Hepatocyte (in vitro differentiated cells): Measurements from ENCODE around the gene UCHL5. TPM values are rescaled to one million over a fixed set of nuclear protein-coding genes. Genes with fewer than 3 reads are reported as not detected.
"Not testable (repeated sequence)": the region's sequence is repeated elsewhere in the genome, so short reads cannot be mapped to it uniquely, and the experiment has no call there.

ENCODE experiments used
- DNase-seq: peaks from one replicate; pipeline ENCODE4 v3.0.0-alpha.2; 2016; ENCODE audit warnings: low spot score
- H2AFZ ChIP-seq: fragments of 200-600 bp; sonication (generic); 2 replicates; pipeline ENCODE4 v1.6.0; 2016; ENCODE audit warnings: antibody characterized with exemption, mild to moderate bottlenecking
- H3K27ac ChIP-seq: fragments of 200-600 bp; sonication (generic); 2 replicates; pipeline ENCODE4 v1.5.1; 2016; ENCODE audit warnings: mild to moderate bottlenecking
- H3K27me3 ChIP-seq: fragments of 200-600 bp; sonication (generic); 2 replicates; pipeline ENCODE4 v1.6.1; 2016
- H3K36me3 ChIP-seq: fragments of 200-600 bp; sonication (generic); replicated peaks from 2 replicates; pipeline ENCODE4 v1.5.1; 2016; ENCODE audit warnings: low read depth; ENCODE audit not compliant: insufficient read depth
- H3K4me1 ChIP-seq: fragments of 200-600 bp; sonication (generic); 2 replicates; pipeline ENCODE4 v1.5.1; 2016; ENCODE audit warnings: mild to moderate bottlenecking, moderate library complexity; ENCODE audit not compliant: insufficient read depth
- H3K4me2 ChIP-seq: fragments of 200-600 bp; sonication (generic); 2 replicates; pipeline ENCODE4 v1.6.0; 2016
- H3K4me3 ChIP-seq: fragments of 200-600 bp; sonication (generic); 2 replicates; pipeline ENCODE4 v1.5.1; 2016; ENCODE audit warnings: mild to moderate bottlenecking
- H3K79me2 ChIP-seq: fragments of 200-600 bp; sonication (generic); 2 replicates; pipeline ENCODE4 v1.6.0; 2017; ENCODE audit warnings: mild to moderate bottlenecking
- H3K9me2 ChIP-seq: fragments of 200-600 bp; sonication (generic); replicated peaks from 2 replicates; pipeline ENCODE4 v1.6.0; 2017; ENCODE audit warnings: mild to moderate bottlenecking; ENCODE audit not compliant: insufficient read depth
- H3K9me3 ChIP-seq: fragments of 200-600 bp; sonication (generic); 2 replicates; pipeline ENCODE4 v1.5.1; 2016; ENCODE audit warnings: low read depth, mild to moderate bottlenecking
- H4K20me1 ChIP-seq: fragments of 200-600 bp; sonication (generic); 2 replicates; pipeline ENCODE4 v1.6.0; 2016; ENCODE audit warnings: mild to moderate bottlenecking; ENCODE audit not compliant: insufficient read depth, poor library complexity, severe bottlenecking
- CTCF ChIP-seq: fragments of 200-600 bp; sonication (generic); IDR thresholded peaks from 2 replicates; pipeline ENCODE4 v1.5.1; 2016; ENCODE audit warnings: antibody characterized with exemption, mild to moderate bottlenecking; ENCODE audit not compliant: poor library complexity
- EZH2 ChIP-seq: fragments of 200-600 bp; sonication (generic); IDR thresholded peaks from 2 replicates; pipeline ENCODE4 v1.6.1; 2016; ENCODE audit warnings: antibody characterized with exemption, mild to moderate bottlenecking, borderline replicate concordance
- EZH2phosphoT487 ChIP-seq: fragments of 200-600 bp; sonication (generic); IDR thresholded peaks from one replicate; pipeline ENCODE4 v1.6.1; 2018; ENCODE audit warnings: antibody characterized with exemption, mild to moderate bottlenecking, low read depth, moderate library complexity; ENCODE audit not compliant: unreplicated experiment, severe bottlenecking
- WGBS: methylation state at CpG from one replicate; pipeline ENCODE4 v1.1.6; 2016; ENCODE audit warnings: low lambda C conversion rate; ENCODE audit errors: missing lambda C conversion rate; 5-methylcytosine and 5-hydroxymethylcytosine counted together
- polyA plus RNA-seq: library from polyadenylated mRNA; unstranded; fragments of >200 nt; fragmentation: Nextera tagmentation; extraction: Ambion mirVana; gene quantifications from 2 replicates; pipeline ENCODE4 v1.2.1, GENCODE V29; 2016
- total RNA-seq: library from RNA; depleted of rRNA; stranded (reverse); fragments of >200 nt; gene quantifications from 2 replicates; pipeline ENCODE4 v1.2.3, GENCODE V29; 2014

Gene UCHL5
- total and polyA plus RNA-seq, 2 experiments from 2014 or later = 34.9 to 36.6 TPM

- Histone ChIP-seq H3K4me1 (no peaks in the 10 kb centered on the region), H3K79me2 (no peaks in the 10 kb centered on the region), H3K9me3 (no peaks in the 10 kb centered on the region), H2AFZ (no peak overlapping the region), H3K4me3 (no peak overlapping the region), H4K20me1 (no peaks in the 10 kb centered on the region), H3K27me3 (no peaks in the 10 kb centered on the region), H3K4me2 (no peak overlapping the region), H3K9me2 (no peaks in the 10 kb centered on the region), H3K36me3 (no peaks in the 10 kb centered on the region), H3K27ac (no peak overlapping the region)
- TF ChIP-seq EZH2phosphoT487 (no peak), EZH2 (no peak), CTCF (no peak)
- WGBS = 84% methylated on average over 10 of the region's 10 CpGs
- no peak for DNase-seq
Observed at GRCh38 chr1:192993426-192994085, 65.6 kb downstream of the UCHL5 start.

- H3K4me1 ChIP-seq, DNase-seq, H4K20me1 ChIP-seq, H3K9me2 ChIP-seq, H3K4me2 ChIP-seq, H2AFZ ChIP-seq, H3K4me3 ChIP-seq, H3K79me2 ChIP-seq, H3K36me3 ChIP-seq, H3K9me3 ChIP-seq, H3K27me3 ChIP-seq, H3K27ac ChIP-seq: not testable (repeated sequence)
- WGBS = 97% methylated on average over 38 of the region's 38 CpGs
Observed at GRCh38 chr1:192986748-192987334, 72.3 kb downstream of the UCHL5 start.

GRCh38 chr1:192986110-192986747, 72.9 kb downstream of the UCHL5 start:
- H3K27ac ChIP-seq = no peak overlapping the region
- no peaks in the 10 kb centered on the region for H3K9me3 ChIP-seq
- H3K9me2 ChIP-seq = no peaks in the 10 kb centered on the region
- DNase-seq = peak; percentile 46
- H2AFZ ChIP-seq = no peak overlapping the region
- H3K4me2 ChIP-seq = no peak overlapping the region
- H3K79me2 ChIP-seq = no peaks in the 10 kb centered on the region
- 86% methylated on average over 8 of the region's 8 CpGs for WGBS
- H4K20me1 ChIP-seq = no peaks in the 10 kb centered on the region
- H3K4me1 ChIP-seq = no peaks in the 10 kb centered on the region
- H3K4me3 ChIP-seq = no peak overlapping the region
- no peaks in the 10 kb centered on the region for H3K36me3 ChIP-seq
- TF ChIP-seq EZH2phosphoT487 (no peak), CTCF (no peak), EZH2 (no peak)
- H3K27me3 ChIP-seq = no peaks in the 10 kb centered on the region

GRCh38 chr1:192984080-192984479, 75.1 kb downstream of the UCHL5 start:
- WGBS = 95% methylated on average over 1 of the region's 1 CpG

More at GRCh38 chr1:192984080-192984479, 75.1 kb downstream of the UCHL5 start:
- no peak overlapping the region for H2AFZ ChIP-seq
- no peak overlapping the region for H3K4me2 ChIP-seq
- no peaks in the 10 kb centered on the region for H3K36me3 ChIP-seq
- no peaks in the 10 kb centered on the region for H3K9me2 ChIP-seq
- H3K4me3 ChIP-seq = no peak overlapping the region
- no peaks in the 10 kb centered on the region for H4K20me1 ChIP-seq
- H3K27me3 ChIP-seq = no peaks in the 10 kb centered on the region
- TF ChIP-seq EZH2 = no peak
- no peak for TF ChIP-seq EZH2phosphoT487
- no peak for TF ChIP-seq CTCF
- H3K79me2 ChIP-seq = no peaks in the 10 kb centered on the region
- no peaks in the 10 kb centered on the region for H3K4me1 ChIP-seq
- H3K27ac ChIP-seq = no peak overlapping the region
- DNase-seq = no peak
- H3K9me3 ChIP-seq = no peaks in the 10 kb centered on the region
